AG09319 (cell line): ENCODE measurements around the gene CYP19A1.

Experiments used
- DNase-seq: peaks from one replicate; pipeline ENCODE4 v3.0.0-alpha.2; 2010; ENCODE audit warnings: low read depth; ENCODE audit errors: extremely low read depth
- CTCF ChIP-seq: IDR thresholded peaks from 2 replicates; pipeline ENCODE4 v1.5.1; 2011; ENCODE audit warnings: low read depth, mild to moderate bottlenecking, inconsistent platforms, low read length, moderate library complexity

The CYP19A1 gene

GRCh38 chr15:51311510-51311909, 26.9 kb downstream of the CYP19A1 start:
- no peak for DNase-seq
- no peak for TF ChIP-seq CTCF

- peak; percentile 53 for DNase-seq
- no peak for TF ChIP-seq CTCF
Observed at GRCh38 chr15:51310064-51310463, 28.3 kb downstream of the CYP19A1 start.

GRCh38 chr15:51307811-51308210, 30.6 kb downstream of the CYP19A1 start:
- no peak for DNase-seq
- no peak for TF ChIP-seq CTCF

- no peak for TF ChIP-seq CTCF
- no peak for DNase-seq
Observed at GRCh38 chr15:51307325-51307724, 31.1 kb downstream of the CYP19A1 start.

GRCh38 chr15:51303462-51303980, 34.9 kb downstream of the CYP19A1 start:
- no peak for TF ChIP-seq CTCF
- DNase-seq: no peak

- no peak for DNase-seq
- no peak for TF ChIP-seq CTCF
Observed at GRCh38 chr15:51302480-51302879, 35.9 kb downstream of the CYP19A1 start.

- TF ChIP-seq CTCF: no peak
- DNase-seq: no peak
Observed at GRCh38 chr15:51299187-51300015, 39.0 kb downstream of the CYP19A1 start.
